Cardiac muscle cell (in vitro differentiated cells and primary cell): Measurements from ENCODE around the gene BABAM1. TPM values are rescaled to one million over a fixed set of nuclear protein-coding genes. Genes with fewer than 3 reads are reported as not detected.
A peak's percentile ranks its signal among the peaks of the same experiment; 100 is the strongest.

Experiments used
- DNase-seq, 2 donors: peaks; one replicate each; pipeline versions ENCODE4 v3.0.0 to v3.0.0-alpha.2; 2010 to 2017; ENCODE audit warnings: low read depth in 1 of 2, low spot score in 1 of 2
- H3K27ac ChIP-seq: fragments of 200-600 bp; sonication (generic); 2 replicates; pipeline ENCODE4 v1.5.1; 2016
- H3K27me3 ChIP-seq: fragments of 200-600 bp; sonication (generic); 2 replicates; pipeline ENCODE4 v1.6.0; 2016; ENCODE audit warnings: control low read depth
- H3K36me3 ChIP-seq: fragments of 200-600 bp; sonication (generic); 2 replicates; pipeline ENCODE4 v1.5.1; 2016; ENCODE audit warnings: control low read depth
- H3K4me1 ChIP-seq: fragments of 200-600 bp; sonication (generic); 2 replicates; pipeline ENCODE4 v1.8.1; 2017; ENCODE audit warnings: low read depth, mild to moderate bottlenecking, mixed run types
- H3K4me3 ChIP-seq: fragments of 200-600 bp; sonication (generic); 2 replicates; pipeline ENCODE4 v1.5.1; 2016; ENCODE audit warnings: mild to moderate bottlenecking
- H3K9me3 ChIP-seq: fragments of 200-600 bp; sonication (generic); 2 replicates; pipeline ENCODE4 v1.5.1; 2017; ENCODE audit warnings: low read depth, mild to moderate bottlenecking, control low read depth
- polyA plus RNA-seq: library from polyadenylated mRNA; unstranded; fragments of >200 nt; fragmentation: Nextera tagmentation; extraction: Ambion mirVana; gene quantifications from 2 replicates; pipeline ENCODE4 v1.2.1, GENCODE V29; 2016
- total RNA-seq: library from RNA; depleted of rRNA; stranded (reverse); fragments of >200 nt; gene quantifications from 2 replicates; pipeline ENCODE4 v1.2.3, GENCODE V29; 2016
- TF ChIP-seq, protein P1 (sequence below): IDR thresholded peaks from 2 replicates; pipeline ENCODE4 v1.5.1; 2012; ENCODE audit warnings: low read depth, mild to moderate bottlenecking, low read length

BABAM1 gene
- total and polyA plus RNA-seq, 2 experiments from 2014 or later: 136 to 141 TPM

DNA sequence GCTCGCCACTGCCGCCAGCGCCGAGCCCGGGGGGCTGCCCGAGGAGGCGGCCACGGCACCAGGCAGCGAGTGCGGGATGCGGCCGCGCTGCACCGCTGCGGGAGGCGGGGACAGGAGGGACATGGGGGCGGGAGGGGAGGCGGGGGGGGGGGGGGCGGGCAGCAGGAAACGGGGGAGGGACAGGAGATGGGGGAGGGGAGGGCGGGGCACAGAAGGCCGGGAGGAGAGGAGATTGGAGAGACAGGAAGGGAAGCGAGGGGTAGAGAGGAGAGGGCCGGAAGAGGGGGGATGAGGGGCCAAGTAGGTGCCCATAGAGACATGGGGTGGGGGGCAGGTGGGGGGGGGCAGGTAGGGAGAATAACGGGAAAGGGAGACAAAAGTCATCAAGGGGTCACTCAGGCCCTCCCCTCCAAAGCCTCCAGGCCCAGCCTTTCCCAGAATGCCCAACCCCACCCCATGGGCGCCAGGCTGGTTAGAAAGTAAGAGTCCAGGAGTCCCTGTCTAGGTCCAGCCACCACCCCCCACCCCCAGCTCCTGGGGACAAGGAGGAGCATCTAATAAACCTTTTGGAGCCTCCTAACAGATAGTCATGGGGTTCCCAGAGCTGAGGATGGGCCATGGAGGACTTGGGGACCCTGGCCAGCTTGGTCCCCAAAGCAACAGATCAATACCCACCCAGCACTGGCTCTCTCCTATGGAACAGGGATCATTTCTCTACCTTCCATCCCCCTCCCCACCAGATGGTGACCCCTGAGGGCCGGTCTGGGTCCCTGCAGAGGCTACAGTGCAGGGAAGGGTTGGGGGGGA, 31.1 kb upstream of the BABAM1 start:
- H3K36me3 ChIP-seq: peaks cover 22% of the 10 kb centered on the region
- peak overlapping the region; percentile 9 for H3K4me3 ChIP-seq
- TF ChIP-seq, protein P1, sequence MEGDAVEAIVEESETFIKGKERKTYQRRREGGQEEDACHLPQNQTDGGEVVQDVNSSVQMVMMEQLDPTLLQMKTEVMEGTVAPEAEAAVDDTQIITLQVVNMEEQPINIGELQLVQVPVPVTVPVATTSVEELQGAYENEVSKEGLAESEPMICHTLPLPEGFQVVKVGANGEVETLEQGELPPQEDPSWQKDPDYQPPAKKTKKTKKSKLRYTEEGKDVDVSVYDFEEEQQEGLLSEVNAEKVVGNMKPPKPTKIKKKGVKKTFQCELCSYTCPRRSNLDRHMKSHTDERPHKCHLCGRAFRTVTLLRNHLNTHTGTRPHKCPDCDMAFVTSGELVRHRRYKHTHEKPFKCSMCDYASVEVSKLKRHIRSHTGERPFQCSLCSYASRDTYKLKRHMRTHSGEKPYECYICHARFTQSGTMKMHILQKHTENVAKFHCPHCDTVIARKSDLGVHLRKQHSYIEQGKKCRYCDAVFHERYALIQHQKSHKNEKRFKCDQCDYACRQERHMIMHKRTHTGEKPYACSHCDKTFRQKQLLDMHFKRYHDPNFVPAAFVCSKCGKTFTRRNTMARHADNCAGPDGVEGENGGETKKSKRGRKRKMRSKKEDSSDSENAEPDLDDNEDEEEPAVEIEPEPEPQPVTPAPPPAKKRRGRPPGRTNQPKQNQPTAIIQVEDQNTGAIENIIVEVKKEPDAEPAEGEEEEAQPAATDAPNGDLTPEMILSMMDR: no peak
- H3K4me1 ChIP-seq: peaks cover 13% of the 10 kb centered on the region
- peak overlapping the region; percentile 21 for H3K27ac ChIP-seq
- no peaks in the 10 kb centered on the region for H3K27me3 ChIP-seq
- peak in 1 of 2 donors; percentile 51 for DNase-seq
- H3K9me3 ChIP-seq: no peaks in the 10 kb centered on the region

DNA sequence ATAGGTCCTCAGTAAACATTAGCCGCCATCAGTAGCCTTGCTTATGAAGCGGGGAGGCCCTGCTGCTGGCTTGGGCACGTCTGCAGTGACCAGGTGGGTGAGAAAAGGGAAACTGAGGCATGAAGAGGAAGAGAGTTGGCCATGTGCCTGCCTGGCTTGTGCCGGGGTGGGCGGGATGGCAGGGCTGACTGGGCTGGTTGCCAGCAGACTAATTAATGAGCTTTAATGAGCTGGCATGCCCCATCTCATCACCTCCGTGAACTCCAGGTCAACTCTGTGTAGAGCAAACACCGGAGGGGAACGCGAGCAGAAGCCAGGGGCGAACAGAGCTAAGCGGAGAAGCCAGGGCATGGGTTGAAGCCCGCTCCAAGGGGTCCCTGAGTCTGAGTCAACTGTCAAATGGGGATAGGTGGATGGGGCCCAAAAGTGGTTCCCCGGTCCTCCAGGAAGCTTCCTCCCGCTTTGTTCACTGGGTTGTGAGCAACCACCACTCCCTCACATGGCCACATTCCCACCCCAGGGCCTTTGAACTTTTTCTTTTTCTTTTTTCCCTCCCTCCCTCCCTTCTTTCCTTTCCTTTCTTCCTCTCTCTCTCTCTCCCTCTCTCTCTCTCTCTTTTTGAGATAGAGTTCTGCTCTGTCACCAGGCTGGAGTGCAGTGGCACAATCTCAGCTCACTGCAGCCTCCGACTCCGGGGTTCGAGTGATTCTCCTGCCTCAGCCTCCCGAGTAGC, 30.3 kb upstream of the BABAM1 start:
- TF ChIP-seq, protein P1: no peak
- Histone ChIP-seq H3K36me3 (peaks cover 22% of the 10 kb centered on the region), H3K4me3 (no peak overlapping the region), H3K27me3 (no peaks in the 10 kb centered on the region), H3K4me1 (peaks cover 13% of the 10 kb centered on the region), H3K9me3 (no peaks in the 10 kb centered on the region), H3K27ac (peak overlapping the region; percentile 13)
- DNase-seq: no peak

DNA sequence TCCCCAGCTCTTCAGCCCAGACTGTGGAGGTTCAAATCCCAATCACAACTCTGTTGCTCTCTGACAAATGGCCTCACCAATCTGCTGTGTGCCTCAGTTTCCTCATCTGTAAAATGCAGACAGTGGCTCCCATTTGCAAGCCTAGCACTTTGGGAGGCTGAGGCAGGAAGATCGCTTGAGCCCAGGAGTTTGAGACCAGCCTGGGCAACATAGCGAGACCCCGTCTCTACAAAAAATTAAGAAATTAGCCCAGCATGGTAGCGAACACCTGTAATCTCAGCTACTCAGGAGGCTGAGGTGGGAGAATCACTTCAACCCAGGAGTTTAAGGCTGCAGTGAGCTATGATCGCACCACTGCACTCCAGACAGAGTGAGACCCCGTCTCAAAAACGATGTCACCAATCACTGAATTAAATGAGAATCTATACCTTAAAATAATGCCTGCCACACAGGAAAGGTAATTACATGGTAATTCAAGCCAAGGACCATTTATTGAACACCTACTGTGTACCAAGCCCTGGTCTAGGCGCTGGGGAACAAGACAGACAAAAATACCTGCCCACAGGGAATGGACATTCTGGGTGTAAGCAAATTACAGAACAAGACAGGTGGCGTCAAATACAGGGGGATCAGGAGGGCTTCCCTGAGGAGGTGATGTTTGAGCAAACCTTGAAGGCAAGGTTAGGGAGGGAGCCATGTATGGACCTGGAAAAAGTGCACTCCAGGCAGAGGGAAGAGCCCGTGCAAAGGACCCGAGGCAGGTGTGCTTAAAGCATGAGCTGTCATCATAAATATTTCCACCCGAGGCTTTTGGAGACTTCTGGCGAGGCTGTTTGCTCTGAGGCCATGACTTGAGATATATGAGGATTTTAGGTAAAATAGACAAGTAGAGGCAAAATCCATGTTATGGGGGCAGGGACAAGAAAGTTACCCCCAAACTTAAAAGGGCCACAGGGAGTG, 29.2 kb upstream of the BABAM1 start:
- no peaks in the 10 kb centered on the region for H3K27me3 ChIP-seq
- no peak overlapping the region for H3K27ac ChIP-seq
- no peak overlapping the region for H3K4me3 ChIP-seq
- H3K9me3 ChIP-seq: no peaks in the 10 kb centered on the region
- H3K36me3 ChIP-seq: peaks cover 13% of the 10 kb centered on the region
- H3K4me1 ChIP-seq: peaks cover 13% of the 10 kb centered on the region
- TF ChIP-seq, protein P1: no peak
- DNase-seq: no peak

DNA sequence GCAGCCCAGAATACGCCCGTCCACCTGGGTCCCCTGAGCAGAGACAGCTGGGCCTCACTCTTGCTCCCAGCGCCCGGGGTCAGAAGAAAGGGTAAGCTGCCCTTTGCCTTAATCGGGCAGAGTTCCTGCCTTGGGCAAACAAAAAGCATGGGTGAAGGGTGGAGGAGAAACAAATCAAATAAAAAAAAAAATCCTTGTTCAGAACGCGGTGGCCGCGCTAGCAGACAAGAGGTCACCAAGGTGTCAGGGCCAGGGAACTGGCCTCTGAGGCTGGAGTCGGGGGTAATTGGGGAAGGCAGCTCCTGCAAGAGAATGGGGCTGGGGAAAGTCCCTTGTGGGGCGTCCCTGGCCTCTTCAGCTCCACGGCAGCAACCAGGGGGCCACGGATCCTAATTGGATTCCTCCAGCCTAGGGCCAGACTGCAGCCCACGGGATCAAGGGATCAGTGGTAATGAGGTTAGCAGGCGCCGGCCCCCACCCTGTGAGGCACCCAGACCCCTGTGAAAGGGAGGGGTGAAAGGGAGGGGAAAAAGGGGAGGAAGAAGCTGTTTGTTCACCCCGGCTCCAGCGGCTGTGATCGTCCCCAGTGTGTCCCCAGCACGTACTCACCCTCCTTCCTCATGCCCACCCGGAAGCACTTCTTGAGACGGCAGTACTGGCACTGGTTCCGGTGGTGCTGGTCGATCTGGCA, 27.0 kb upstream of the BABAM1 start:
- H3K4me3 ChIP-seq: no peak overlapping the region
- no peaks in the 10 kb centered on the region for H3K9me3 ChIP-seq
- no peak for DNase-seq
- H3K27me3 ChIP-seq: no peaks in the 10 kb centered on the region
- peaks cover 16% of the 10 kb centered on the region for H3K4me1 ChIP-seq
- H3K27ac ChIP-seq: no peak overlapping the region
- H3K36me3 ChIP-seq: peaks cover 9% of the 10 kb centered on the region
- TF ChIP-seq, protein P1: no peak
